ACC112 (cell line): Measurements from ENCODE around the gene POU2F3.

Experiments
- H2AFZ ChIP-seq: fragments of 200-600 bp; sonication (generic); one replicate; pipeline ENCODE4 v1.6.0; 2017; ENCODE audit warnings: antibody characterized with exemption, low read length; ENCODE audit not compliant: unreplicated experiment
- H3K27ac ChIP-seq: fragments of 200-600 bp; sonication (generic); 2 replicates; pipeline ENCODE4 v1.5.1; 2014; ENCODE audit warnings: low read depth, mild to moderate bottlenecking, antibody characterized with exemption, low read length, moderate library complexity
- H3K27me3 ChIP-seq: fragments of 200-600 bp; sonication (generic); 2 replicates; pipeline ENCODE4 v1.6.1; 2014; ENCODE audit warnings: mild to moderate bottlenecking, antibody characterized with exemption, low read length, moderate library complexity, mixed read lengths; ENCODE audit not compliant: insufficient read depth
- H3K36me3 ChIP-seq: fragments of 200-600 bp; sonication (generic); 2 replicates; pipeline ENCODE4 v1.6.1; 2016; ENCODE audit warnings: mild to moderate bottlenecking, antibody characterized with exemption, low read length, moderate library complexity, mixed read lengths; ENCODE audit not compliant: insufficient read depth
- H3K4me1 ChIP-seq: fragments of 200-600 bp; sonication (generic); one replicate; pipeline ENCODE4 v1.6.1; 2016; ENCODE audit warnings: low read length, mixed read lengths; ENCODE audit not compliant: insufficient read depth, unreplicated experiment, control insufficient read depth
- H3K4me3 ChIP-seq: fragments of 200-600 bp; sonication (generic); 2 replicates; pipeline ENCODE4 v1.5.1; 2014; ENCODE audit warnings: mild to moderate bottlenecking, low read depth, low read length
- H3K79me2 ChIP-seq: fragments of 200-600 bp; sonication (generic); one replicate; pipeline ENCODE4 v1.6.0; 2016; ENCODE audit warnings: low read length; ENCODE audit not compliant: control insufficient read depth, unreplicated experiment, insufficient read depth

POU2F3 gene

DNA sequence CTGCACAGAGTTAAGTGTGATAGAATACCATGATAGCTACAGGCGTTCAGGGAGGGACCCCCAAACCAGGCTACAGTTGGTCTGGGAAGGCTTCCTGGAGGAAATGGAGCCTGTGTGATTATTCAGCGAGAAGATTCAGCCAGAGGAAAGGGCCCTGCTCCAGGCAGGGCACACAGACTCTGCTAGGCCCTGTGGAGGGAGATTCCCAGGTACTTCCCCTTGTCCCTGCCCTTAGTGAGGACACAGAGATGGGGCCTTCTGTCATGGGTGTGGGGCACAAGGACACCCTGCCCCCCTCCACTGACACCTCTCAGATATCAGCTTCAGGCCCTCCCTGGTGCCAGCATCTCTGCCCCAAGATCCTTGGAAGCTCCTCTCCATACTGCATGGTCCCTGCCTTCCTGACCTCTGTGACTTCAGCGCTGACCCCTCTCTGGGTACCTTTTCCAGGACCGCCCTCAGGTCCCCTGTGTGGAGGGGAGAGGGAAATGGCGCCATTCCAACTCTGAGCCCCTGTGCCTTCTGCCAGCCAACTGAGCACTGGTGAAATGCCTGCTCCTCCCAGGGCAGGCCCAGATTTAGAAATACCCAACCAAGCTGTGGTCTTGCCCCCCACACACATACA, 12.6 kb upstream of the POU2F3 start:
- no peaks in the 10 kb centered on the region for H3K79me2 ChIP-seq
- H3K4me1 ChIP-seq, result no peaks in the 10 kb centered on the region
- H2AFZ ChIP-seq, result no peak overlapping the region
- no peaks in the 10 kb centered on the region for H3K36me3 ChIP-seq
- H3K27me3 ChIP-seq, result no peaks in the 10 kb centered on the region
- no peak overlapping the region for H3K27ac ChIP-seq
- H3K4me3 ChIP-seq, result no peak overlapping the region

DNA sequence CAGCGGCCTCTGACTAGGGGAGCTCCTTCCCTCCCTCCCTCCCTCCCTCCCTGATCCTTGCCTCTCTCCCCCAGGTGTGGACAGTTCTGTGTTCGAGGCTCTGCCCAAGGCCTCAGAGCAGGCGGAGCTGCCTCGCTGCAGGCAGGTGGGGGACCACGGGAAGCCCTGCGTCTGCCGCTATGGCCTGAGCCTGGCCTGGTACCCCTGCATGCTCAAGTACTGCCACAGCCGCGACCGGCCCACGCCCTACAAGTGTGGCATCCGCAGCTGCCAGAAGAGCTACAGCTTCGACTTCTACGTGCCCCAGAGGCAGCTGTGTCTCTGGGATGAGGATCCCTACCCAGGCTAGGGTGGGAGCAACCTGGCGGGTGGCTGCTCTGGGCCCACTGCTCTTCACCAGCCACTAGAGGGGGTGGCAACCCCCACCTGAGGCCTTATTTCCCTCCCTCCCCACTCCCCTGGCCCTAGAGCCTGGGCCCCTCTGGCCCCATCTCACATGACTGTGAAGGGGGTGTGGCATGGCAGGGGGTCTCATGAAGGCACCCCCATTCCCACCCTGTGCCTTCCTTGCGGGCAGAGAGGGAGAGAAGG, 11.1 kb upstream of the POU2F3 start:
- H3K4me3 ChIP-seq, result no peak overlapping the region
- no peaks in the 10 kb centered on the region for H3K79me2 ChIP-seq
- H3K36me3 ChIP-seq, result no peaks in the 10 kb centered on the region
- H3K4me1 ChIP-seq, result no peaks in the 10 kb centered on the region
- H2AFZ ChIP-seq, result no peak overlapping the region
- H3K27ac ChIP-seq, result no peak overlapping the region
- 0 out of 2 replicates have a peak, but pooled peaks cover 4% of the 10 kb centered on the region for H3K27me3 ChIP-seq

DNA sequence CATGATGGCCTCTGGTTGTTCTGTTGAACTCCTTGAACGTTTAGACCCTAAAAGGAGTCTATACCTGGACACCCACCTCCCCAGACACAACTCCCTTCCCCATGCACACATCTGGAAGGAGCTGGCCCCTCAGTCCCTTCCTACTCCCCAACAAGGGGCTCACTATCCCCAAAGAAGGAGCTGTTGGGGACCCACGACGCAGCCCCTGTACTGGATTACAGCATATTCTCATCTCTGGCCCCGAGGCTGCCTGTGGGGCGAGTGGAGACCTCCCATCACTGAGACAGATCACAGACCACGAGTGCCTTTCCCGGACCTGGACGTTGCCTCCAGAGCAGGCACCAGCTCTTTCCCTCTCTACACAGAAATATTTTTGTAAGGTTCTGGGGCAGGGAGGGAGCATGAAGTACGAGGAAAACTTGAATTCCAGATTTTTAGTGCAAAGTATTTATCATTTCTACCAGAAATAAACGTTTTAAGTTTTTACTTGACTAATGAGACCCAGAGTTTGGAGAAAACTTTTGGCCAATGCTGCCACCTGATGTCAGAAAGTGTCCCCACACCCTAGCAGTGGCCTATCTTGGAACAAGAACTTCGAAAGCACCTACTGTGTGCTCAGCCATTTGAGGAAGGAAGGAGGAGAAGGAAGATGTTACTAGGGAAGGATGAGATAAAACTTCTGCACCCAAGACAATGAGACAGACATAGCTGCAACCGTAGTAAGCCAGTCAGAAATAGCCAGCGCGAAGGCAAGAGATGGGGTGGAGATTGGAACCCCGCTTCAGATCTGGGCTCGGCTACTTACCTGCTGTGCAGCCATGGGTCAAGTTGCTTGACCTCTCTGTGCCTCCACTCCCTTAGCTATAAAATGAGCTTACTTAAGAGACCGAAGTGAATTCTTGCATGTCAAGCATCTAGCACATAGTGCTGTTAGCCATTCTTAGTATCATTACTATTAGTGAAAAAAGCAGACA, 10.2 kb upstream of the POU2F3 start:
- H3K36me3 ChIP-seq, result no peaks in the 10 kb centered on the region
- no peak overlapping the region for H3K4me3 ChIP-seq
- 0 out of 2 replicates have a peak, but pooled peaks cover 4% of the 10 kb centered on the region for H3K27me3 ChIP-seq
- H3K27ac ChIP-seq, result no peak overlapping the region
- H3K79me2 ChIP-seq, result no peaks in the 10 kb centered on the region
- no peak overlapping the region for H2AFZ ChIP-seq
- H3K4me1 ChIP-seq, result no peaks in the 10 kb centered on the region

DNA sequence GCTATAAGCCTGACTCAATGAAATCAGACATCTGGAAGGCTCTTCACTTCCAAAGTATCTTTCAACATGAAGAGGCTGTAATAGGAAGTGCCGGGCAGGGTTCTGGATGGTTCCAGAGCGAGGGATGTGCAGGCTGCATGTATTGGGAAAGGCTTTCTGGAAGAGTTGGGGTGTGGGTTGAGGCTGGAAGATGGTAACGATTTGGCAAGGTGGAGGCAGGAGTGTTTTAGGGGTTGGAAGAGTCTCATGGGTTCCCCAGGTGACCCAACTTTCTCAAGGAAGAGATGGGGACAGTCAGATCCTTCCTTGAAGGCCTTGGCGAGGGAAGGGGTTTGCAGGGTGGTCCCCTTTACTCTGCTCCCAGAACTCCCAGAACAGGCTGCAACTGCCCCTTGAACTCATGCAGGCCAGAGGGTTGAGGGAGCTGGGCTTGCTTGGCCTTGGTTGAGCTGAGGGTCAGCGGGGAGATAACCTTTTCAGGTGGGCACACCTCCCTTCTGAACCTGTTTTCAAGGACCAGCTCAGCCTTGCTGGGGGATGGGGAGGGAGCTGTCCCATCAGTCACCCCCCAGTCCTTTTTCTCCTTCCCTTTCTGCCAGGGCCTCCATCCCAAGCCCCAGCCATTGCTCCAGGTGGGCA, 9.4 kb upstream of the POU2F3 start:
- Histone ChIP-seq H3K27me3 (0 out of 2 replicates have a peak, but pooled peaks cover 4% of the 10 kb centered on the region), H3K4me1 (no peaks in the 10 kb centered on the region), H3K4me3 (no peak overlapping the region)

DNA sequence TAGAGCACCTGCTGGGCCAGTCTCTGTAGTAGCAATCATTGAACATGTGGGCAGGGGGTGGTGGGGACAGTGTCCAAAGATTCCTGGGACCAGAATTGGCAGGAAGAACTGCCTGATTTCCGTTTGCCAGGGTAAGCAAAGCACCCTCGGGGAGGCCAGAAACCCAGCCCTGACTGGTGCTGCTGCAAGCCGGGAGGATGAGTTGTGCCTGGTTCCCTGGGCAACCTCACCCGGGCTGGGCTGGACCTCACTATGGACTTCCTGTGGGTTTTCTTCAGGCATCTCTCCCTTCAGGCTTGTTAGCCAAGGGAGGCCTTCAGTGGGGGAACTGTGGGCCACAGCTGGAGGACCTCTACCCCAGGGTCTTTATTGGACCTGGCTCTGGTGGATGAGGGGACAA, 8.0 kb upstream of the POU2F3 start:
- Histone ChIP-seq H3K27me3 (0 out of 2 replicates have a peak, but pooled peaks cover 4% of the 10 kb centered on the region), H3K79me2 (no peaks in the 10 kb centered on the region), H3K27ac (no peak overlapping the region), H3K4me3 (no peak overlapping the region), H3K36me3 (no peaks in the 10 kb centered on the region), H3K4me1 (no peaks in the 10 kb centered on the region), H2AFZ (no peak overlapping the region)

More for the DNA sequence above, 9.4 kb upstream of the POU2F3 start:
- Histone ChIP-seq H3K79me2 (no peaks in the 10 kb centered on the region), H3K27ac (no peak overlapping the region), H3K36me3 (no peaks in the 10 kb centered on the region), H2AFZ (no peak overlapping the region)

- Histone ChIP-seq H3K4me1 (no peaks in the 10 kb centered on the region), H3K27ac (no peak overlapping the region), H3K79me2 (no peaks in the 10 kb centered on the region), H3K27me3 (peaks cover 11% of the 10 kb centered on the region), H3K36me3 (no peaks in the 10 kb centered on the region), H2AFZ (no peak overlapping the region), H3K4me3 (no peak overlapping the region)
These were observed 6.6 kb upstream of the POU2F3 start for GRCh38 chr11:120233207-120233803.

DNA sequence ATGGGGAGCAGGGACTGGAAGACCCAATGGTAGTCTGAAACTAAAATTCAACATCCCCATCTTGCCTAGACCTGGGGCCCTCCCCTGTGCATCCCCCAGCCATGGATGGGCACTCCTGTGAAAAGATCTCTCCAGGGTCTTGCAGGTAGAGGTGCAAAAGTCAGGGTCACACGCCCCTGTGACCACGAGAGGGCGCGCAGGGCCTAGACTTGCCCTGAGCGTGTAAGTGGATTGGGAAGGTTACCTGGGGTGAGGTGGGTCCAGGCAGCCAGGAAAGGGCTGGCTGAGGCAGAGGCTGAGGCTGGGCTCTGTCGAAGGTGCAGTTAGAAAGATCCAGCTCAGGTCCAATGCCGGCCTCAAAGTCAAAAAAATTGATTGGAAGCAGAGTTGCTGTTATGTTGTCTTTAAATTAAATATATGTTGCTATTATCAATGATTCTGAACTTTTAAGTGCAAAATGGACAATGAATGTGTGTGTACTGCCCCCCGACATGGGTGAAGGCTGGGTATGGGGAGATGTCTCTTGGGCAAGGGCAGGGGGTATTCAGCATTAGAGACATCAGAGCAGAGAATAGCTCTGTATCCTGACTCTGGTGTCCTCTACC, 4.8 kb upstream of the POU2F3 start:
- H3K27ac ChIP-seq, result no peak overlapping the region
- peaks cover 28% of the 10 kb centered on the region for H3K27me3 ChIP-seq
- no peak overlapping the region for H3K4me3 ChIP-seq
- H3K79me2 ChIP-seq, result no peaks in the 10 kb centered on the region
- H2AFZ ChIP-seq, result no peak overlapping the region
- H3K4me1 ChIP-seq, result no peaks in the 10 kb centered on the region
- H3K36me3 ChIP-seq, result no peaks in the 10 kb centered on the region

- H3K4me3 ChIP-seq, result no peak overlapping the region
- H3K36me3 ChIP-seq, result no peaks in the 10 kb centered on the region
- no peak overlapping the region for H2AFZ ChIP-seq
- H3K27ac ChIP-seq, result no peak overlapping the region
- H3K79me2 ChIP-seq, result no peaks in the 10 kb centered on the region
- H3K4me1 ChIP-seq, result no peaks in the 10 kb centered on the region
- peaks cover 41% of the 10 kb centered on the region for H3K27me3 ChIP-seq
These were observed 3.5 kb upstream of the POU2F3 start for GRCh38 chr11:120236169-120237107.

- Histone ChIP-seq H3K27ac (no peak overlapping the region), H3K36me3 (no peaks in the 10 kb centered on the region), H3K4me1 (no peaks in the 10 kb centered on the region), H3K79me2 (no peaks in the 10 kb centered on the region), H3K4me3 (no peak overlapping the region), H2AFZ (no peak overlapping the region), H3K27me3 (peaks cover 63% of the 10 kb centered on the region)
These were observed 846 bp upstream of the POU2F3 start for GRCh38 chr11:120238968-120239620.
